Measurements from ENCODE around the gene OCEL1. TPM values are rescaled to one million over a fixed set of nuclear protein-coding genes. Genes with fewer than 3 reads are reported as not detected.

Gene OCEL1
- total and polyA plus RNA-seq, 2 of the 13 experiments (the other 11 are each of a cell fraction or from before 2014, with no cell fraction given), result 10.6 to 17.2 TPM

- TF ChIP-seq POGK (CRISPR knock-in tag; conservative IDR thresholded peaks at IDR 0.05), result no peak
- TF ChIP-seq TFDP1 (CRISPR knock-in tag; IDR thresholded peaks at IDR 0.05; ENCODE audit: borderline replicate concordance), result no peak
- TF ChIP-seq ZNF879 (CRISPR knock-in tag; IDR thresholded peaks at IDR 0.05), result no peak
- TF ChIP-seq RELA (CRISPR knock-in tag; IDR thresholded peaks at IDR 0.05), result no peak
- TF ChIP-seq RARG (CRISPR knock-in tag; IDR thresholded peaks at IDR 0.05; ENCODE audit: low read depth), result no peak
- TF ChIP-seq ZNF280B (CRISPR knock-in tag; IDR thresholded peaks at IDR 0.05; ENCODE audit: borderline replicate concordance), result no peak
- TF ChIP-seq CHCHD3 (CRISPR knock-in tag; IDR thresholded peaks at IDR 0.05), result no peak
- TF ChIP-seq ELF3 (CRISPR knock-in tag; IDR thresholded peaks at IDR 0.05), result no peak
- TF ChIP-seq TRIM22 (IDR thresholded peaks at IDR 0.05), result no peak
- TF ChIP-seq AHDC1 (CRISPR knock-in tag; IDR thresholded peaks at IDR 0.05; ENCODE audit: borderline replicate concordance), result no peak
- TF ChIP-seq BRF2 (CRISPR knock-in tag; IDR thresholded peaks at IDR 0.05), result no peak
- TF ChIP-seq ZNF232 (CRISPR knock-in tag; IDR thresholded peaks at IDR 0.05; ENCODE audit: borderline replicate concordance), result no peak
- no peak for TF ChIP-seq RAD21 (CRISPR knock-in tag; IDR thresholded peaks at IDR 0.05)
- no peak for TF ChIP-seq ZNF720 (CRISPR knock-in tag; IDR thresholded peaks at IDR 0.05)
Measured at GRCh38 chr19:17264641-17264979, 38.6 kb downstream of the OCEL1 start, which contains the start of gene USHBP1 (continued).

Data from HepG2 (cell line).